Ascending aorta (tissue), 2 donors: ENCODE data around the gene ST7L. TPM values are rescaled to one million over a fixed set of nuclear protein-coding genes. Genes with fewer than 3 reads are reported as not detected.

Experiments
- DNase-seq, 2 donors: peaks; one replicate each; pipeline ENCODE4 v3.0.0-alpha.2; 2019; ENCODE audit warnings: low spot score in 2 of 2
- H3K27ac ChIP-seq, 2 donors: fragments of 200-600 bp; sonication (generic); one replicate each; pipeline ENCODE4 v1.5.1; 2016 to 2017; ENCODE audit warnings: mild to moderate bottlenecking in 1 of 2
- H3K27me3 ChIP-seq: fragments of 200-600 bp; sonication (generic); one replicate; pipeline ENCODE4 v1.5.1; 2017
- H3K36me3 ChIP-seq, 2 donors: fragments of 200-600 bp; sonication (generic); one replicate each; pipeline ENCODE4 v1.5.1; 2016
- H3K4me1 ChIP-seq, 2 donors: fragments of 200-600 bp; sonication (generic); one replicate each; pipeline ENCODE4 v1.5.1; 2016 to 2017; ENCODE audit warnings: mild to moderate bottlenecking in 1 of 2
- H3K4me3 ChIP-seq, 2 donors: fragments of 200-600 bp; sonication (generic); one replicate each; pipeline ENCODE4 v1.5.1; 2016 to 2017; ENCODE audit warnings: mild to moderate bottlenecking in 1 of 2
- H3K9me3 ChIP-seq, 2 donors: fragments of 200-600 bp; sonication (generic); one replicate each; pipeline ENCODE4 v1.5.1; 2016
- intact Hi-C: fragments of 100-400 bp; cut with DNase I; formaldehyde crosslinking; loops from one replicate; pipeline ENCODE4 v1.15.1; 2023
- total RNA-seq: library from RNA; depleted of rRNA; stranded (reverse); fragments of >200 nt; gene quantifications from one replicate; pipeline ENCODE4 v1.1.0, GENCODE V29; 2016
- TF ChIP-seq, protein P1 (sequence below), 3 experiments: fragments of 200-600 bp in 2 of 3; fragments of 450-650 bp in 1 of 3; sonication (generic) in 2 of 3; IDR thresholded peaks; one replicate each; pipeline ENCODE4 v1.5.1; 2016 to 2019; ENCODE audit warnings: antibody characterized with exemption in 3 of 3, mild to moderate bottlenecking in 1 of 3, moderate library complexity in 1 of 3

The ST7L gene
- total RNA-seq, 1 donor from 2014 or later: 4.0 TPM

DNA sequence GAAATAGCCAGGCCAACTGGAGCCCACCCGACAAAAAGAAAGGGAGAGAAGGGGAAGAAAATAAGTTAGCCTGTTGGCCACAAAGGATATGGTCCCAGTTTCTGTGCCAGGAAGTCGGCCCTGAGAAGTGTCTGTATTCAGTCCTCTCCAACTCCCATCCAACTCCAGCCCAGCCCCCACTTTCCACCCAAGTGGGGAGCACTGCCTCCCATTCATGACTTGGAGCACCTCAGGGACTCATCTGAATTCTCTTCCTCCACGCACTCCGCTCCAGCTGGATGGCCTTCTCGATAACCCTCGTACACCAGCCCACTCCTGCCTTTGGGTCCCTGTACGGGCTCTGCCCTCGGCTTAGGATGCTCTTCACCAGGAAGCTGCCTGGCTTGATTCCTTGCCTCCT lies 112.2 kb downstream of the ST7L start:
- no peaks in the 10 kb centered on the region for H3K27me3 ChIP-seq
- H3K4me1 ChIP-seq: peaks cover 4 to 11% of the 10 kb centered on the region in 2 donors
- no peak overlapping the region for H3K4me3 ChIP-seq
- no peak for DNase-seq
- H3K36me3 ChIP-seq: no peaks in the 10 kb centered on the region
- H3K9me3 ChIP-seq: no peaks in the 10 kb centered on the region
- intact Hi-C loops: loop anchor here (10.0 kb wide), 1 partner anchor 168 kb away; the partner anchor contains the start of gene MOV10
- TF ChIP-seq, protein P1, sequence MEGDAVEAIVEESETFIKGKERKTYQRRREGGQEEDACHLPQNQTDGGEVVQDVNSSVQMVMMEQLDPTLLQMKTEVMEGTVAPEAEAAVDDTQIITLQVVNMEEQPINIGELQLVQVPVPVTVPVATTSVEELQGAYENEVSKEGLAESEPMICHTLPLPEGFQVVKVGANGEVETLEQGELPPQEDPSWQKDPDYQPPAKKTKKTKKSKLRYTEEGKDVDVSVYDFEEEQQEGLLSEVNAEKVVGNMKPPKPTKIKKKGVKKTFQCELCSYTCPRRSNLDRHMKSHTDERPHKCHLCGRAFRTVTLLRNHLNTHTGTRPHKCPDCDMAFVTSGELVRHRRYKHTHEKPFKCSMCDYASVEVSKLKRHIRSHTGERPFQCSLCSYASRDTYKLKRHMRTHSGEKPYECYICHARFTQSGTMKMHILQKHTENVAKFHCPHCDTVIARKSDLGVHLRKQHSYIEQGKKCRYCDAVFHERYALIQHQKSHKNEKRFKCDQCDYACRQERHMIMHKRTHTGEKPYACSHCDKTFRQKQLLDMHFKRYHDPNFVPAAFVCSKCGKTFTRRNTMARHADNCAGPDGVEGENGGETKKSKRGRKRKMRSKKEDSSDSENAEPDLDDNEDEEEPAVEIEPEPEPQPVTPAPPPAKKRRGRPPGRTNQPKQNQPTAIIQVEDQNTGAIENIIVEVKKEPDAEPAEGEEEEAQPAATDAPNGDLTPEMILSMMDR (IDR thresholded peaks at IDR 0.05): no peak
- H3K27ac ChIP-seq: no peak overlapping the region

DNA sequence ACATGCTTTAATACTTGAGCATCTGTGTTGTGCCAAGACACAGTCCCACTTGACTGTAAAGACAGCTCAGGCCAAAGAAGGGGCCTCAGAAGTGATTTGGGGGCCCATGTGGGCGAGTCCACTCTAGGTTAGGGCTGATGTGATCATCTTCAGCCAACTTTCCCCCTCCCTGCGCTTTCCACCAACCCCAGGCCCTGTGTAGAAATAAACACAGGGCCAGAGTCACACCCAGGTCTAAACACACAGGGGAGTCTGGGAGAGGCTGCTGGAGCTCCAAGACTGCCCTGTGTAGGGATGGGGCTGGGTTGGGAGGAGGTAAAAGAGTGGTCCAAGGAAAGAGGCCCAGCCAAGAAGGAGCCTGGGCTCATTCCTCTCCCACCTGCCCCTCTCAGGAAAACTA lies 112.6 kb downstream of the ST7L start:
- Histone ChIP-seq H3K4me3 (no peak overlapping the region), H3K9me3 (no peaks in the 10 kb centered on the region), H3K27ac (no peak overlapping the region), H3K4me1 (peaks cover 4 to 11% of the 10 kb centered on the region in 2 donors), H3K27me3 (no peaks in the 10 kb centered on the region), H3K36me3 (no peaks in the 10 kb centered on the region)
- TF ChIP-seq, protein P1 (IDR thresholded peaks at IDR 0.05): no peak
- DNase-seq: no peak
- intact Hi-C loops: loop anchor here (10.0 kb wide), 1 partner anchor 168 kb away; the partner anchor contains the start of gene MOV10

DNA sequence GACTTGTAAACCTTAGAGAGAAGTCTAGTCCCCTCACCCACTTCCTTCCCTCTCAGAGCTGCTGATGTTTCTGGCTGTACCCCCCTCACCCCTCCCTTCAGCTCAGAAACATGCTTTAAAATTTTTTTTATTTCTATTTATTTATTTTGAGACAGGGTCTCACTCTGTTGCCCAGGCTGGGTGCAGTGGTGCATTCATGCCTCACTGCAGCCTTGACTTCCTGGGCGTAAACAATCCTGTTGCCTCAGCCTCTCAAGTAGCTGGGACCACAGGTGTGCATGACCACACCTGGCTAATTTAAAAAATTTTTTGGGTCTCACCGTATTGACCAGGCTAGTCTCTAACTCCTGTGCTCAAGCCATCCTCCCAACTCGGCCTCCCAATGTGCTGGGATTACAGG lies 113.1 kb downstream of the ST7L start:
- Histone ChIP-seq H3K27ac (no peak overlapping the region), H3K4me3 (no peak overlapping the region), H3K27me3 (no peaks in the 10 kb centered on the region), H3K9me3 (no peaks in the 10 kb centered on the region), H3K4me1 (peaks cover 4 to 11% of the 10 kb centered on the region in 2 donors), H3K36me3 (no peaks in the 10 kb centered on the region)
- intact Hi-C loops: loop anchor here (10.0 kb wide), 1 partner anchor 169 kb away; the partner anchor contains the start of gene MOV10
- no peak for DNase-seq
- TF ChIP-seq, protein P1 (IDR thresholded peaks at IDR 0.05): no peak

GRCh38 chr1:112505400-112505785 lies 113.5 kb downstream of the ST7L start:
- no peak for DNase-seq
- H3K27me3 ChIP-seq: no peaks in the 10 kb centered on the region
- no peaks in the 10 kb centered on the region for H3K9me3 ChIP-seq
- H3K4me3 ChIP-seq: no peak overlapping the region
- intact Hi-C loops: loop anchor here (10.0 kb wide), 1 partner anchor 169 kb away; the partner anchor contains the start of gene MOV10
- H3K36me3 ChIP-seq: no peaks in the 10 kb centered on the region
- H3K4me1 ChIP-seq: peaks cover 4 to 11% of the 10 kb centered on the region in 2 donors
- TF ChIP-seq, protein P1 (IDR thresholded peaks at IDR 0.05): no peak
- no peak overlapping the region for H3K27ac ChIP-seq

- Histone ChIP-seq H3K36me3 (no peaks in the 10 kb centered on the region), H3K27ac (no peak overlapping the region), H3K9me3 (no peaks in the 10 kb centered on the region), H3K4me1 (peaks cover 4 to 11% of the 10 kb centered on the region in 2 donors), H3K4me3 (no peak overlapping the region), H3K27me3 (no peaks in the 10 kb centered on the region)
- intact Hi-C loops: loop anchor here (5.0 to 10.0 kb wide), 4 partner anchors 37 to 202 kb away; partner anchors contain the start of genes CAPZA1, MOV10, RHOC and ST7L
- no peak for DNase-seq
- TF ChIP-seq, protein P1 (IDR thresholded peaks at IDR 0.05): no peak
Measured at GRCh38 chr1:112504661-112505399, 114.1 kb downstream of the ST7L start.
